Rectal smooth muscle tissue (tissue), 1 donor: ENCODE measurements around the gene ITFG1.
"Not testable (repeated sequence)": the region's sequence is repeated elsewhere in the genome, so short reads cannot be mapped to it uniquely, and the experiment has no call there.

Experiments
- H3K27ac ChIP-seq: one replicate; pipeline ENCODE4 v1.7.0; 2013; ENCODE audit warnings: low read depth, low read length, inconsistent platforms
- H3K27me3 ChIP-seq: one replicate; pipeline ENCODE4 v1.7.0; 2013; ENCODE audit warnings: low read length; ENCODE audit not compliant: control insufficient read depth, insufficient read depth
- H3K36me3 ChIP-seq: one replicate; pipeline ENCODE4 v1.7.0; 2013; ENCODE audit warnings: low read length; ENCODE audit not compliant: control insufficient read depth, insufficient read depth
- H3K4me1 ChIP-seq: one replicate; pipeline ENCODE4 v1.7.0; 2013; ENCODE audit warnings: low read length; ENCODE audit not compliant: control insufficient read depth, insufficient read depth
- H3K4me3 ChIP-seq: one replicate; pipeline ENCODE4 v1.7.0; 2013; ENCODE audit warnings: low read length
- H3K9ac ChIP-seq: one replicate; pipeline ENCODE4 v1.7.0; 2013; ENCODE audit warnings: low read length

ITFG1 gene

DNA sequence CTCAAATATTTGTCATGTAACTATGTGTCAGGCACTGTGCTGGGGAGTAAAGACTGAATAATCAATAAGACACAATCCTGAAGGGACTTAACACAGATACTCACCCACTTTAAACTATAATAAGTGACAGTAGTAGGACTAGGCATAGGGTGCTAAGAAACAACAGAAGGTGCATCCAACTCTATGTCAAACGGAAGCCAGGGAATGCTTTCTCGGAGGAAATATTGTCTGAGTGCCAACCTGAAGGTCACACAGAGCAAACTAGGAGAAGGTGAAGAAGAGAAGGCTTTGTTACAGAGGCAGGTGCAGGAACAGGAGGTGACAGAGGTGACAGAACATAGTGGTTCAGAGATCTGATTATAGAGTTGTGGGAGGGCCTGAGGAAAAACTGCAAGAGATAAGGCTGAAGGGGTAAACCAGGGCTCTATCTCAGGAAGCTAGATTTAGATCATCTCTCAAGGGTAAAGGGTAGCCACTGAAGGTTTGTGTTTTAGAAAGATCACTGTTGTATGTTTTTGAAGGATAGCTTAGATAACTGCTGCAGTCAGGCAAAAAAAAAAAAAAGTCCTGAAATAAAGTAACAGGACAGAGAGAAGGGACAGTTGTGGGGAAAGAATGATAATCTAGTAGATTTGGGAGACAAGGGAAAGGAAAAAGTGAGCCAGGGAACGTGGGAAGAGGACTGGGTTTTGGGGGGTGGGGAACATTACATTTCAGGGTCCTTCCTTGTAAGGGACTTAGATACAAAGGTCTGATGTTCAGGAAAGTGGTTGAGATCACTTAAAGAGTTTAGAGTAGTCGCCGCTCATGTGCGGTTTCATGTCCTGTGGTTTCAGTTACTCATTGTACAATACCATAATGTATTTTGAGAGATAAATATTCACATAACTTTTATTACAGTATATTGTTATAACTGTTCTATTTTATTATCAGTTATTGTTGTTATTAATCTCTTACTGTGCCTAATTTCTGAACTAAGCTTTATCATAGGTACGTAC lies 231.5 kb downstream of the ITFG1 start:
- H3K4me3 ChIP-seq: no peak overlapping the region
- H3K4me1 ChIP-seq: no peaks in the 10 kb centered on the region
- no peaks in the 10 kb centered on the region for H3K27me3 ChIP-seq
- H3K9ac ChIP-seq: no peak overlapping the region
- no peaks in the 10 kb centered on the region for H3K36me3 ChIP-seq
- H3K27ac ChIP-seq: no peak overlapping the region

DNA sequence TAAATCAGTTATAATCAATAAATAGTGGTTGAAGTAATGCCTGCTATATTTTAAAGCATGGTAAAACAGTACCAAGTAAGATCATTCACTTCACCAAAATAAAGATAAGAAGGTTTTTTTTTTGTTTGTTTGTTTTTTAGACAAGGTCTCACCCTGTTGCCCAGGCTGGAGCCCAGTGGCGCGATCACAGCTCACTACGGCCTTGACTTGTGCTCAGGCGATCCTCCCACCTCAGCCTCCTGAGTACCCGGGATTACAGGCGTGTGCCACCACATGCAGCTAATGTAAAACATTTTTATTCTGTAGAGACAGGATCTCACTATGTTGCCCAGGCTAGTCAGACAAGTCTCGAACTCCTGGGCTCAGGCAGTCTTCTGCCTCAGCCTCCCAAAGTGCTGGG lies 232.6 kb downstream of the ITFG1 start:
- H3K9ac ChIP-seq: no peak overlapping the region
- H3K4me1 ChIP-seq: no peaks in the 10 kb centered on the region
- no peak overlapping the region for H3K4me3 ChIP-seq
- H3K27ac ChIP-seq: no peak overlapping the region
- no peaks in the 10 kb centered on the region for H3K27me3 ChIP-seq
- no peaks in the 10 kb centered on the region for H3K36me3 ChIP-seq

DNA sequence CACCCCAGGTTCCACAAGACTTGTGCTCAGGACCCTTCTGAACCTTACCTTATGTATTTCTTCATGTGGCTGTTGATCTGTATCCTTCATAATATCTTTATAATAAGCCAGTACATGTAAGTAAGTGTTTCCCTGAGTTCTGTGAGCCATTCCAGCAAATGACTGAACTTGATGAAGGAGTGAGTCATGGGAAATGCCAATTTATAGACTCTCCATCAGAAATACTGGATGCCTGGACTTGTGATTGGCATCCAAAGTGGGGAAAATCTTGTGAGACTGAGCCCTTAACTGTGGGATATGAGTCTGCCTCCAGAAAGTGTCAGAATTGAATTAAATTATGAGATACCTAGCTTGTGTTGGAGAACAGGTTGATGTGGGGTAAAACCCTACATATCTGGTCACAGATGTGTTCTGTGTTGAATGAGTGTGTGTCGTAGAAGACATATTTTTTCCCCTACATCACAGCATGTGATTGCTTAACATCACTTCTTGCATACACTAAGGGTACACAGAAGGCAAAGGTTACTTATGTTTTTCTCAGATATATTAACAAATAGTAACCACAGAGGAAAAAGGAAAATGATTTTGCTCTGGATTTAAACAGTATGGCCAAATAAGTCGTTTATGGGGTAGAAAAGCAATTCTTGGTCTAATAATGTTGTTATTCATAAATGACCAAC lies 247.0 kb downstream of the ITFG1 start:
- Histone ChIP-seq H3K27ac (no peak overlapping the region), H3K9ac (no peak overlapping the region), H3K36me3 (peaks cover 2% of the 10 kb centered on the region), H3K4me3 (no peak overlapping the region), H3K4me1 (no peaks in the 10 kb centered on the region), H3K27me3 (no peaks in the 10 kb centered on the region)

DNA sequence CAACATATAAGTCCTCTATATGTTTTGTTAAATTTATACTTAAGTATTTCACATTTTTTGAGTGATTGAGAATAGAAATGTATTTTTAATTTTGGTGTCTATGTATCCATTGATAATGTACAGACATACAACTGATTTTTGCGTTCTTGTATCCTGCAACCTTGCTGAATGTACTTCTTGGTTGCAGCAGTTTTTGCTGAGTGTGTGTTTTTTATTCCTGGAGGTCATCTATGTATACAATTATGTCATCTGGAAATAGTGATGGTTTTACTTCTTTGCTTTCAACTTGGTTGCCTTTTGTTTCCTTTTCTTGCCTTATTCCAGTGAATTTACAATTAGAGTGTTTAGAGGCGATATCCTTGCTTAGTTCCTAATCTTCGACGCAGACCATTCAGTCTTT lies 249.6 kb downstream of the ITFG1 start:
- no peaks in the 10 kb centered on the region for H3K27me3 ChIP-seq
- no peak overlapping the region for H3K27ac ChIP-seq
- no peak overlapping the region for H3K4me3 ChIP-seq
- H3K4me1 ChIP-seq: no peaks in the 10 kb centered on the region
- H3K36me3 ChIP-seq: no peaks in the 10 kb centered on the region
- no peak overlapping the region for H3K9ac ChIP-seq

DNA sequence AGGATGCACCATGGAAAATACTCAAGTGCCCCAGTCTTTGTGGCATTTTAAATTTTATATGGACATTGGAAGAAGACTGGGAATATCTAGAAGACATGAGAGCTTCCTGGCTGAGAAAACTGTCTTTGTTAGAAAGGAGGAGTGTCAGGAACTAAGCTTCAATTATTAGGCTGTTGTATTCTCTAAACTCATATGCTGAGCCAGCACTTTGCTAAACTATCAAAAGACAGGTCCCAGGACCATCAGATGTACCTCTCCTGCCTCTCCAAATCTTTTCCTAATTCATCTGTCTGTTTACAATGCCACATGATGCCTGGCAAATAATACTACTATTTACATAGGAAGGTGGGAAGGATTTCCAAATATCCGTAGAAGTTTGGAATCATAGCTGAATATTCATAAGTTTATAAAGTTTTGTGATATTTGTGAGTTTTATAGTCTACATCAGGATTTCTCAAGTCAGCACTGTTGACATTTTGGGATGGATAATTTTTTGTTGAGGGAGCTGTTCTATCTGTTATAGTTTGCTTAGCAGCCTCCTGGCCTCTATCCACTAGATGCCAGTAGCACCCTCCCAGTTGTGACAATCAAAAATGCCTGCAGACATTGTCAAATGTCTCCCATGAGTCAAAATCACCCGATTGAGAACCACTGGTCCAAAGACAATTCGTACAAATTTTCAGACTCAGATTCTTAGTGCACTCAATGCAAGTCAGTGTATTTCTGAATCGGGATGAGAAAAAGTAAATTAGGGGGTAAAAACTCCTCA lies 255.9 kb downstream of the ITFG1 start:
- Histone ChIP-seq H3K27ac (no peak overlapping the region), H3K9ac (no peak overlapping the region), H3K36me3 (no peaks in the 10 kb centered on the region)

DNA sequence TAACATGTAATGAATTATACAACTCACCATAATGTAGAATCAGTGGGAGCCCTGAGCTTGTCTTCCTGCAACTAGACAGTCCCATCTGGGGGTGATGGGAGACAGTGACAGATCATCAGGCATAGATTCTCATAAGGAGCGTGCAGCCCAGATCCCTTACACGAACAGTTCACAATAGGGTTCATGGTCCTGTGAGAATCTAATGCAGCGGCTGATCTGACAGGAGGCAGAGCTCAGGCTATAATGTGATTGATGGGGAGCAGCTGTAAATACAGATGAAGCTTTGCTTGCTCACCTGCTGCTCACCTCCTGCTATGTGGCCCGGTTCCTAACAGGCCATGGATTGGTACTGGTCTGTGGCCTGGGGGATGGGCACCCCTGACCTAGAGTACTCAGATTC lies 257.4 kb downstream of the ITFG1 start:
- H3K4me3 ChIP-seq, H3K27me3 ChIP-seq, H3K9ac ChIP-seq, H3K36me3 ChIP-seq, H3K27ac ChIP-seq, H3K4me1 ChIP-seq: not testable (repeated sequence)

More for the DNA sequence above, 255.9 kb downstream of the ITFG1 start:
- Histone ChIP-seq H3K4me1 (no peaks in the 10 kb centered on the region), H3K4me3 (no peak overlapping the region), H3K27me3 (no peaks in the 10 kb centered on the region)

DNA sequence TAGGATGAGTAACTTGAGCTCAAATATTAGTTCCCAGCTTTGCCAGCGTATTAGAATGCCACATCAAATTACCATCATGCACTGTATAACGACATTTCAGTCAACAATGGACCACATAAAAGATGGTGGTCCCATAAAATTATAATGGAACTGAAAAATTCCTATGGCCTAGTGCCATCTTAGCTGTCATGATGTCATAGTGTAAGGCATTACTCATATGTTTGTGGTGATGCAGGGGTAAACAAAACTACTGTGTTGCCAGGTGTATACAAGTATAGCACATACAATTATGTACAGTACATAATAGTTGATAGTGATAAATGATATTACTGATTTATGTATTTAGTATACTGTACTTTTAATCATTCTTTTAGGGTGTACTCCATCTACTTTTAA lies 262.7 kb downstream of the ITFG1 start:
- Histone ChIP-seq H3K27ac (no peak overlapping the region), H3K36me3 (no peaks in the 10 kb centered on the region), H3K4me1 (no peaks in the 10 kb centered on the region), H3K4me3 (no peak overlapping the region), H3K27me3 (no peaks in the 10 kb centered on the region), H3K9ac (no peak overlapping the region)

DNA sequence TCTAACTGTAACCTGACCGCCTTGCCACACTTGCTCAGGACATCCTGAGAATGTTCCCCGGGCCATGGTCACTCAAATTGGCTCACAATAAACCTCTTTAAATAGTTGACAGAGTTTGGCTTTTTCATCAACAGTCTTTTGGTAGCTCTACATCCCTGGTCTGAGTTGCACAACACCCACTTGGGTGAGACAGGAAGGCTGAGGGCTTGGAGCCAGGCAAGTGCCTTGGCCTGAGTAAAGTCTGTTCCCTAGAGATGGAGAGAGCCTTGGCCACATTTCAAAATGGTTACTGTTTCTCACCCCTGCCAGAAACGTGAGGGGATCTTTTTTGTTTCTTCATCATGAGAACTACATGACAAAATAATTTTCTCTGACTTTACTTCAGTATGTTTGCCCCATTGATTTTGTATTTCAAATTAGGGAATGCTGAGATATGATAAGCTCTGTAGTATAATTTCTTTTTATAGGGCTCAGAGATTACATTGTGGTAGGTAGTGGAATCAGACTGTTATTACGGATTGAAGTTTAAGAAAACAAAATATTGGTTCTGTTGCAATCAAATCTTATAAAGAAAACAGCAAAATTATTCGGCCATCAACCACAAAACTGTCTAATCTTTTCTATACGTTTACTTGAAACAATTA lies 263.2 kb downstream of the ITFG1 start:
- Histone ChIP-seq H3K9ac (no peak overlapping the region), H3K4me3 (no peak overlapping the region), H3K4me1 (no peaks in the 10 kb centered on the region), H3K27ac (no peak overlapping the region), H3K36me3 (no peaks in the 10 kb centered on the region), H3K27me3 (no peaks in the 10 kb centered on the region)

DNA sequence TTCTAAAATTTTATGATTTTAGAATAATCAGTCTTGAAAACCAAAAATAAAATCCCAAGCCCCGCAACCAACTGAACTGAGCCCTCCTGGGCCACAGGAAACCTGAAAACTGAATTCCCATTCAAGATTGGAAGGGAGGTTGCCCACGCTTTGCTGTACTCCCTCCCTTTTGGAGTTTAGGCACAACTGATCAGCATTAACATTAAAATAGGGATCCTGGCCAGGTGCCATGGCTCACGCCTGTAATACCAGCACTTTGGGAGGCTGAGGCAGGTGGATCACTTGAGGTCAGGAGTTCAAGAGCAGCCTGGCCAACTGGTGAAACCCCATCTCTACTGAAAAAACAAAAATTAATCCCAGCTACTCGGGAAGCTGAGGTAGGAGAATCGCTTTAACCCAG lies 264.4 kb downstream of the ITFG1 start:
- no peak overlapping the region for H3K9ac ChIP-seq
- no peaks in the 10 kb centered on the region for H3K4me1 ChIP-seq
- H3K4me3 ChIP-seq: no peak overlapping the region
- H3K27me3 ChIP-seq: no peaks in the 10 kb centered on the region
- no peaks in the 10 kb centered on the region for H3K36me3 ChIP-seq
- H3K27ac ChIP-seq: no peak overlapping the region

DNA sequence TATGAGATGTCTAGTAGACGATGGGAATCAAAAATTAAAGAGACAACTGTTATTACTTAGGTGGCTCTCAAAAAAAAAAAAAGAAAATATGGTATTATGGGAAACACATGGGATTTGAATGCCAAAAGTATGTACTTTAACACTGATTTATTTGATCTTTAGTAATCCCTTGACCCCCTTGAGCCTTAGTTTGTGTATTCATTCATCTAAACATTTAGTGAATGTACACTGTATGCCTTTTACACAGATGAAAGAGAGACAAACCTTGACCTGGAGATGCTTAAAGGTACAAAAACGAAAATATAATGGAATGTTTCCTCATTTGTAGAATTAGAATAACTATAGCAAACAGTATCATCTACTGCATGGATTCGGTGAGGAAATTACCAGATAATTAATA lies 278.5 kb downstream of the ITFG1 start:
- H3K4me3 ChIP-seq: no peak overlapping the region
- H3K36me3 ChIP-seq: no peaks in the 10 kb centered on the region
- H3K4me1 ChIP-seq: no peaks in the 10 kb centered on the region

DNA sequence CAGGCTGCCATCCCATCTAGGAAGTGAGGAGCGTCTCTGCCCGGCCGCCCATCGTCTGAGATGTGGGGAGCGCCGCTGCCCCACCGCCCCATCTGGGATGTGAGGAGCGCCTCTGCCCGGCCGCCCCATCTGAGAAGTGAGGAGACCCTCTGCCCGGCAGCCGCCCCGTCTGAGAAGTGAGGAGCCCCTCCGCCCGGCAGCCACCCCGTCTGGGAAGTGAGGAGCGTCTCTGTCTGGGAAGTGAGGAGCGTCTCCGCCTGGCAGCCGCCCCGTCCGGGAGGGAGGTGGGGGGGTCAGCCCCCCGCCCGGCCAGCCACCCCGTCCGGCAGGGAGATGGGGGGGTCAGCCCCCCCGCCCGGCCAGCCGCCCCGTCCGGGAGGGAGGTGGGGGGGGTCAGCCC lies 279.8 kb downstream of the ITFG1 start:
- not testable (repeated sequence) for H3K27me3 ChIP-seq, H3K4me3 ChIP-seq, H3K36me3 ChIP-seq, H3K4me1 ChIP-seq, H3K9ac ChIP-seq, H3K27ac ChIP-seq

More for the DNA sequence above, 278.5 kb downstream of the ITFG1 start:
- Histone ChIP-seq H3K9ac (no peak overlapping the region), H3K27ac (no peak overlapping the region), H3K27me3 (no peaks in the 10 kb centered on the region)

DNA sequence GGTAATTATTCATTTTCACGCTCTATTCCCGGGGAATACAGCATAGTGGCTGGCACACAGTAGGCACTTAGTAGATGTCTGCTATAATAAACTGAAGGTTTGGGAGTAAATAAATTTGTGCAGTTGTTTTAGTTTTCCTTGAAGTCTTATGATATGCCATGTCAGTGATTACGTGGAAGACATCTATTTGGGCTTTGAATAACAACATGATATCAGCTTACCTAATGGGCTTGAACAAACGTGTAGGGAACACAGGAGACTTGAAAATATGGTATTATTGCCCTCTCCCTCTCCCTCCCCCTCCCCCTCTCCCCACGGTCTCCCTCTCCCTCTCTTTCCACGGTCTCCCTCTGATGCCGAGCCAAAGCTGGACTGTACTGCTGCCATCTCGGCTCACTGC lies 280.8 kb downstream of the ITFG1 start:
- no peak overlapping the region for H3K9ac ChIP-seq
- no peak overlapping the region for H3K4me3 ChIP-seq
- no peak overlapping the region for H3K27ac ChIP-seq
- no peaks in the 10 kb centered on the region for H3K36me3 ChIP-seq
- no peaks in the 10 kb centered on the region for H3K27me3 ChIP-seq
- no peaks in the 10 kb centered on the region for H3K4me1 ChIP-seq
